ENCODE measurements around the gene DIAPH2. TPM values are rescaled to one million over a fixed set of nuclear protein-coding genes. Genes with fewer than 3 reads are reported as not detected.

Gene DIAPH2
- total and polyA plus RNA-seq, 7 donors: 2.6 to 19.2 (median 11.5) TPM

- intact Hi-C loops (cut with DNase I): no loop called here
- Histone ChIP-seq H3K27ac (no peak overlapping the region), H3K9me3 (no peaks in the 10 kb centered on the region), H3K27me3 (ENCODE audit: insufficient read depth in 3 of 3, low read length in 2 of 3) (peaks cover 0 to 5% (median 0%) of the 10 kb centered on the region in 3 donors), H3K4me3 (no peak overlapping the region), H3K36me3 (ENCODE audit: insufficient read depth in 1 of 2, low read depth in 1 of 2) (no peaks in the 10 kb centered on the region), H3K4me1 (no peaks in the 10 kb centered on the region)
- no peak for DNase-seq
- ATAC-seq: no peak
- WGBS, 3 donors: 80 to 95% (median 93%) methylated on average over 7 of the region's 7 CpGs
- TF ChIP-seq CTCF (IDR thresholded peaks at IDR 0.05): peak; percentile 13
Measured at GRCh38 chrX:97315939-97316338, 631.3 kb downstream of the DIAPH2 start.

- ATAC-seq (no peak), DNase-seq (no peak)
- TF ChIP-seq CTCF (IDR thresholded peaks at IDR 0.05): no peak
- H3K36me3 ChIP-seq (ENCODE audit: insufficient read depth in 1 of 2, low read depth in 1 of 2): no peaks in the 10 kb centered on the region
- H3K9me3 ChIP-seq: no peaks in the 10 kb centered on the region
- intact Hi-C loops (cut with DNase I): no loop called here
- WGBS, 3 donors: 85 to 92% (median 89%) methylated on average over 11 of the region's 11 CpGs
- H3K4me3 ChIP-seq: no peak overlapping the region
- H3K27me3 ChIP-seq (ENCODE audit: insufficient read depth in 3 of 3, low read length in 2 of 3): peaks cover 0 to 5% (median 0%) of the 10 kb centered on the region in 3 donors
- no peak overlapping the region for H3K27ac ChIP-seq
- no peaks in the 10 kb centered on the region for H3K4me1 ChIP-seq
Measured at GRCh38 chrX:97320305-97320704, 635.7 kb downstream of the DIAPH2 start.

- H3K27me3 ChIP-seq (ENCODE audit: insufficient read depth in 3 of 3, low read length in 2 of 3): peaks cover 0 to 5% (median 0%) of the 10 kb centered on the region in 3 donors
- H3K27ac ChIP-seq: no peak overlapping the region
- H3K4me1 ChIP-seq: no peaks in the 10 kb centered on the region
- H3K9me3 ChIP-seq: no peaks in the 10 kb centered on the region
- intact Hi-C loops (cut with DNase I): no loop called here
- no peaks in the 10 kb centered on the region for H3K36me3 ChIP-seq (ENCODE audit: insufficient read depth in 1 of 2, low read depth in 1 of 2)
- ATAC-seq: no peak
- no peak for DNase-seq
- no peak overlapping the region for H3K4me3 ChIP-seq
- no peak for TF ChIP-seq CTCF (IDR thresholded peaks at IDR 0.05)
Measured at GRCh38 chrX:97322401-97322800, 637.8 kb downstream of the DIAPH2 start.

DNA sequence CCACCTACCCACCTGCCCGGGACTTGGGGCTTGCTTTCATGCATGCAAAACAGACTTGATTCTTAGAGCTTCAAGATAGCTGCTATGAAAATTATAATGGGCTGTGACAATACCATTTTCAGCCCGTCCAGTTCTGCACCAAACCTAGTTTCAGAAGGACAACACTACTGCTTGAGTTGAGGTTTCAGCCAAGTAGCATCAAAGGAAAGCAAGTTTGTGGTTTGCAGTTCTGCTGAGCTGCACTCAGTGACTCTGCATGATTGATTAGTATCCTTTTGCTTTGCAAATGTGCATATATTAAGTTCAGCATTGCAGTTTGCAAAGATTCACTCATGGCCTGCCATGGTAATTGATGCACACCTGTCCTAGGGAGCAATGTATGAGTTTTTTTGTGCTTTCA, 641.8 kb downstream of the DIAPH2 start:
- H3K4me1 ChIP-seq: no peaks in the 10 kb centered on the region
- no peak overlapping the region for H3K4me3 ChIP-seq
- no peak for DNase-seq

More for the DNA sequence above, 641.8 kb downstream of the DIAPH2 start:
- intact Hi-C loops (cut with DNase I): no loop called here
- Histone ChIP-seq H3K36me3 (ENCODE audit: insufficient read depth in 1 of 2, low read depth in 1 of 2) (no peaks in the 10 kb centered on the region), H3K27ac (no peak overlapping the region), H3K9me3 (no peaks in the 10 kb centered on the region), H3K27me3 (ENCODE audit: insufficient read depth in 3 of 3, low read length in 2 of 3) (no peaks in the 10 kb centered on the region)
- 78 to 83% (median 82%) methylated on average over 2 of the region's 2 CpGs for WGBS, 3 donors
- no peak for TF ChIP-seq CTCF (IDR thresholded peaks at IDR 0.05)
- ATAC-seq: no peak

Data from psoas muscle (tissue), 8 donors.